Fibroblast of peridontal ligament (primary cell): Measurements from ENCODE around the gene ZAP70.

Experiments used
- DNase-seq: peaks from one replicate; pipeline ENCODE4 v3.0.0-alpha.2; 2010; ENCODE audit errors: extremely low read depth

The ZAP70 gene

GRCh38 chr2:97716695-97717612, 3.6 kb downstream of the ZAP70 start:
- DNase-seq = no peak

- no peak for DNase-seq
Measured at GRCh38 chr2:97717613-97717995, 4.2 kb downstream of the ZAP70 start.

DNA sequence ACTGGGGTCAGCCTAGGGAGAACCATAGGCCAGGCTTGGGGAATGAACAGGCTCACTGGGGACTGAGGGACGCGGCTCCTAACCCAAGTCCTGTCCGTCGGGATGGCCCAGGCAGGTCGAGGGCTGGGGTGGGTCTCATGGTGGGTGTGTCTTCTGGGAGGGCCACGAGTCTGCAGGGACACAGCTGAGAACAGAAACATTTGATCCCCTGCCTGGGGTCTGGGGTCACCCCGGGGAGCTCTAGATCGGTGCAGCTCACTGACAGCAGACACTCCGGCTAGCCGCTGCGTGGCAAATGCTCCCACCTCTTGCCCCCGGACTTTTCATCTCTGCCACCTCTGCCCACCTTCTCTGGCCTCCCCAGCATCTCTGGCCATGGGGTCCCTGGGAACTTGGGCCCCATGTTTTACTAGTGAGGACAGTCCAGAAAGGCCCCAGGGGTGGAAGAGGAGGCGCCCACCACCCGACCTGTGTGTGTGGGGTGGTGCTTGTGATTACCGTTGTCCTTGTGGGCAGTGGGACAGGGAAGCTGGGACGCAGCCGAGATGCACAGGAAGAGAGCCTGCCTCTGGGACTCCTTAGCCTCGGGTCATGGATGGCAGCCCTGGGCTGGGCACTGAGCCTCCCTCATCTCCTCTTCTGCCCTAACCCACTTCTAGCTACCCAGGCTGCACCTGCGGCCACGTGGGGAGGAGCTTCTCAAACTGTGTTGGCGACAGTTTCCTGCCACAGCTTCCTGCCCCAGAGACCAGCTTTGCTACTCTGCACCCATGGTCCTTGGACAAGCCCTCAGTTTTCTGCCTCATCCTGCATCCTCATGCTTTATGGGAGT, 4.9 kb downstream of the ZAP70 start:
- DNase-seq = no peak

- no peak for DNase-seq
Measured at GRCh38 chr2:97718942-97719341, 5.6 kb downstream of the ZAP70 start.

DNA sequence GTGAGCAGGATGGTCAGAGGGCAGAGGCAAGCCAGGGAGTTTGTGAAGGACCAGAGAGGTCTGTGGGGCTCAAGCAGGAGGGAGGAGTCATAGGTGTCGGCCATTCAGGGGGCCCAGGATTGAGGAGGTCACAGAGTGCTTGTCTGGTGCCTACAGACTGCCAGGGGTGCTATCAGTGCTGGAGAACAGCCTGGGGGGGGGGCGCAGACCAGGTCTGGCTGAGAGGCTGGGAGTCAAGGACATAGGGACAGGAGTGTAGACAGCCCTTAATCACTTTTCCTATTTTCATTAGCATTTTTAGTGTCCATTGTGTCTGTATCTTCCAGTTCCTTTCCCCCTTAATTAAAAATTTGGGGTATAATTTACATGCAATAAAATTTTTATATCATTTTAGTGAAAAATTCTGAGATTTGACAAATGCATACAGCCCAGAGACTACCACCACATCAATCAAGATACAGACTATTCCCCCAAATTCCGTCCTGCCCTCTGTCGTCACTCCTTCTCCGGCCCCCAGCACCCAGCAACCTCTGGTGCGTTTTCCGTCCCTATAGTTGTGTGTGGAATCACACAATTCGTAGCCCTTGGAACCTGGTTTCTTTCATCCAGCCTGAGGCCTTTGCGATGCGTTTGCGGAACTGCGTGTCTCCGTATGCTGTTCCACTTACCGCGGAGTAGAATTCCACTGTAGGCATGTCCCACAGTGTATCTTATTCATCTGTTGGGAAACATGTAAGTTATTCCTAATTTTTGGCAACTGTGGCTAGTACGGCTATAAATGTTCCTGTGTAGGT, 6.2 kb downstream of the ZAP70 start:
- DNase-seq = no peak

DNA sequence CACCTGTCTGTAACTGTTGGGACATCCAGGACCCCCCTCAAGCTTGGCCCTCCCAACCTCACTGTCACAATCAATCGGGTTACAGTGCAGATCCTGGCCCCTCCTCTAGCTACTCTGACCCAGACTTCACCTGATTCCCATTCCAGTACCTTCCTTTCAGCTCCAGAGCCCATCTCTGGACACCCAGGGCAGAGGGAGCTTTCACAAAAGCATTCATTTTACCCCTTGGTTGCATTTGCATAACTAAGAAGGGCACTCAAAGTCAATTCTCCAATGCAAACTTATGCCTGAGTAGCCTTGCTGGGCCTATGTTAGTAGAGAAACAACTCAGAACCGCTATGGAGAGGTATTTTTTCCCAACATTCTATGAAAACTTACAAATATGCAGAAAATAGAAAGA, 7.4 kb downstream of the ZAP70 start:
- DNase-seq = no peak

GRCh38 chr2:97722227-97722626, 8.9 kb downstream of the ZAP70 start:
- no peak for DNase-seq

GRCh38 chr2:97723156-97724072, 10.0 kb downstream of the ZAP70 start:
- DNase-seq = no peak

GRCh38 chr2:97724073-97724410, 10.7 kb downstream of the ZAP70 start:
- DNase-seq = no peak

DNA sequence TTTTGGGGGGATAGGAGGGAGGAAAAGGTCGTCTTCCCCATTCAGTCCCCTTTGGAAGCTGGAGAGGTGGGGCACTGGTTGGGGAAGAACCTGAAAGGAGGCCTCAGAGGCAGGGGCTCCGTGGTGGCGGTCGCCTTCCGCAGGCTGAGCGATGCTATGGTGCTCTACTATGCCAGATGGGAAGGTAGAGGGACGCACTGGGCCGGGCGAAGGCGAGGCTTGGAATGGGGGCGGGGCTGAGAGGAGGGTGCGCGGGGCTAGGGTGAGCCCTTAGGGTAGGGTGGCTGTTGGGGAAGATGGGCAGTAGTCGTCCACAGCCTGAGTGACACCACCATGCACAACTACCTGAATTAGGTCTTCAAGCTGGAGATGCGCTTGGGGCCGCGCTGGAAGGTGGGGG, 11.1 kb downstream of the ZAP70 start:
- DNase-seq = no peak

DNA sequence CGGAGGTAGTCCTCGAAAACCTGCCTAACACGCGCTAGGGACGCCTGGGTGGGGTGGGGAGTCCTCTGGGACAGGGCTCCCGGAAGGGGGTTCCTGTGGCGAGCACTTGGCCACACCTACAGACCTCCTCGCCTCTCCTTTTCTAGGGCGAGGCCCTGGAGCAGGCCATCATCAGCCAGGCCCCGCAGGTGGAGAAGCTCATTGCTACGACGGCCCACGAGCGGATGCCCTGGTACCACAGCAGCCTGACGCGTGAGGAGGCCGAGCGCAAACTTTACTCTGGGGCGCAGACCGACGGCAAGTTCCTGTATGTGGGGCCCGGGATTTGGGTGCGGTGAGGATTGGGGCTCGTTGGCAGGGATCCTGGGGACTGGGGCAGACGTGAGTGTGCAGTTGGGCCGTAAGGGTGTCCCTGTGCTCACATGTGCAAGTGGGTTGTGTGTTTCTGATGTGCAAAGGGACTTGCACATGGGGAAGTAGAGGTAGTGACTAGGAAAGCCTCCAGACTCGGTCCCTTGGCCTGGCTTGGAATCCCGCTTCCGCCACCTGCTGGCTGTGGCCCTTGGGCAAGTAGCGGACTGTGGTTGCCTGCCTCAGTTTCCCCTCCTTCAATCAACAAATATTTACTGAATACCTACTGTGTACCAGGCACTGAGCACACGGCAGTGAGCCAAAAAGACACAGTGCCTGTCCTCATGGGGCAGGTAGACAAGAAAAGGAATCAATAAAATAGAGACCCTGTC, 11.7 kb downstream of the ZAP70 start:
- no peak for DNase-seq

- no peak for DNase-seq
Measured at GRCh38 chr2:97726261-97727064, 13.1 kb downstream of the ZAP70 start.

DNA sequence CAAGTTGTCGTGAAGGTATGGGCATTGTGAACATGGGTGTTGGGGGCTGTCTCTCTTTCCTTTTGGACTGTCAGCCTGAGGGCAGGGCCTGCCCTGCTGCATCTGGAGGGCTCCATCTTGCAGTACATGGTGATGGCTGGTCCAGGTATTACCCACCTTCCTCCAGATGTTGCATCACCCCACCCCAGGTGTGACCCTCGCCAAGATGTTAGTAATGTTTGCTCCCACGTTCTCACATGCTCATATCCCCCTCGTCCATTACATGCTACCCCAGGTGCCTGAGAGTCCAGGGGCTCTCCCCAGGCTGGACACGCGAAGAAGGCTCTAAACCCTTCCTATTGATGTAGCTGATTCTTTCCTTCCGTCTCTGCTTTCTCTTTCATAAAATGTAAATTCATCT, 13.9 kb downstream of the ZAP70 start:
- DNase-seq = no peak

GRCh38 chr2:97728091-97728731, 14.8 kb downstream of the ZAP70 start:
- no peak for DNase-seq

DNA sequence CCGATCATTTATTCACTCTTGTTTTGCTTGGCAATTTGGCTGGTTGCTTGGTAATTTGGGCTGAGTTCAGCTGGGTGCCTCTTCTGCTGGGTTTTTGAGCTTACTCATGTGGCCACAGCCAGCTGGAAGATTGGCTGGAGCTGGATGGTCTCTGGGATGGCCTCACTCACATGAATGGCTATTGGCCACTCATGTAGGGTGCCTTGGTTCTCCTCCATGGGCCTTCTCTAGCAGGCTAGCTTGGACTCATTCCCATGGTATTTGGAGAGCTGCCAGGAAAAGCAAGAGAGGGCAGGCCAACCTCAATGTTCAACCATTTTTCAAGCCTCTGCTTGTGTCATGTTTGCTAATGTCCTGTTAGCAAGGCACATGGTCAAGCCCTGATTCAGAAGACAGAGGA, 16.9 kb downstream of the ZAP70 start:
- DNase-seq = no peak

DNA sequence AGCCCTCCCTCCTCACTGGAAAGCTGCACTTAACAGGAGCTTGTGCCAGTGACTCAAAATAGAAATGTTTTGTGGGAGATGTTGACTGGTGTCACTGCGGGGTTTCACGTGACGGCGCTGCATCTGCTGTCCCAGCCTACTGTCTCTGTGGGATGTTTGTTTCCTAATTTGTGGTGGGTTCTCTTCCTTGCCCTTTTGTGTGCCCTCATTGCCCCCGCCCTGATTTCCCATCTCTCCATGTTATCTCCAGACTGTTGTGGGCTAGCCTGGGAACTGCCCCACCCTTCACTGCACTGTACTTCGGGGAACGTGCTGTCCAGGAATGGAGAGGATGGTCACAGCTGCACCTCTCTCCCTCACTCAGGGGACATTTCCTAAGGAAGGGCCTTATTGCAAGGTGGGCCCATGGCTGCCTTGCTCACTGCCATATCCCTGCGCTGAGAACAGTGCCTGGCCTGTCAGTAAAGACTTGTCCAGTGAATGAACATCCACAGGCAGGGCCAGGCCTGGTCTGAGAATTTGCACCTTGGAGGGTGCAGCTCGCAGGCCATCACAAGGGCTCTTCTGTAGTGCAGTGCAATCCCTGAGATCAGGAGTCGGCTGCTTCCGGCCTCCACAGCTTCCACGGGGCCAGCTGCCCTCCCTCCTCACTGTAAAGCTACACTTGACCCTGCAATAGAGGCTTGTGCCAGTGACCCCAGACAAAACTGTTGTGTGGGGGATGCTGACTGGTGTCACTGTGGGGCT, 18.1 kb downstream of the ZAP70 start:
- no peak for DNase-seq

DNA sequence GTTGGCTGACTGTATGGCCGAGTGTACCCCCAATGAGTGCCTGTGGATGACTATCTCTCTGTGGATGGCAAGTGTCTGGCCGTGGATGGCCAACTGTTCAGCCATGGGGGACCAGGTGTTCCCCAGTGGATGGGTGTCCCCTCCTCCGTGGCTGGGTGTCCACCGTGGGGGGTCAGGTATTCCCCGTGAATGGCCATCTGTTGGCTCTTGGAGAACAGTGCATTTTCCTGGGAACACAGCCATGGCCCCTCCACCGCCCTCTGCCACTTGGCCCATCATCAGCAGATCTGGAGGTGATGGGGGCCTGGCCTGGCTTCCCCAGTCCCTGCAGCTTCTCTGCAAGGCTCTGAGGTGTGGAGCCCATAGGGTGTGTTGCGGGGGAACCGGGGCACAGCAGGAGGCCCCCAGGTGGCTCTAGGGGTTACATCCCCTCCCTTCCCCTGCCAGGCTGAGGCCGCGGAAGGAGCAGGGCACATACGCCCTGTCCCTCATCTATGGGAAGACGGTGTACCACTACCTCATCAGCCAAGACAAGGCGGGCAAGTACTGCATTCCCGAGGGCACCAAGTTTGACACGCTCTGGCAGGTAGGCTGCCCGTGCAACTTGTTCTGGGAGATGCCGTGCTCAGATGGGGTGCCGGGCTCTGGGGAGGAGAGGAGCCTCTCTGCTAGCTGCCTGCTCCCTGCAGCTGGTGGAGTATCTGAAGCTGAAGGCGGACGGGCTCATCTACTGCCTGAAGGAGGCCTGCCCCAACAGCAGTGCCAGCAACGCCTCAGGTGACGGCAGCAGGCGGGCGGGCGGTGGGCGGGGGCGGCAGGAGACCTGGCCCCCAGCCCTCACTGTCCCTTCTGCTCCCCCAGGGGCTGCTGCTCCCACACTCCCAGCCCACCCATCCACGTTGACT, 19.3 kb downstream of the ZAP70 start:
- DNase-seq = no peak
